NCI-H1417 treated with DMSO at 0.1 percent for 48 hours (cell line): ENCODE results near the gene TMEM44.

Source experiments
- DNase-seq: peaks from one replicate; lab custom pipeline; 2025; lab: John Stamatoyannopoulos, UW

The TMEM44 gene

DNA sequence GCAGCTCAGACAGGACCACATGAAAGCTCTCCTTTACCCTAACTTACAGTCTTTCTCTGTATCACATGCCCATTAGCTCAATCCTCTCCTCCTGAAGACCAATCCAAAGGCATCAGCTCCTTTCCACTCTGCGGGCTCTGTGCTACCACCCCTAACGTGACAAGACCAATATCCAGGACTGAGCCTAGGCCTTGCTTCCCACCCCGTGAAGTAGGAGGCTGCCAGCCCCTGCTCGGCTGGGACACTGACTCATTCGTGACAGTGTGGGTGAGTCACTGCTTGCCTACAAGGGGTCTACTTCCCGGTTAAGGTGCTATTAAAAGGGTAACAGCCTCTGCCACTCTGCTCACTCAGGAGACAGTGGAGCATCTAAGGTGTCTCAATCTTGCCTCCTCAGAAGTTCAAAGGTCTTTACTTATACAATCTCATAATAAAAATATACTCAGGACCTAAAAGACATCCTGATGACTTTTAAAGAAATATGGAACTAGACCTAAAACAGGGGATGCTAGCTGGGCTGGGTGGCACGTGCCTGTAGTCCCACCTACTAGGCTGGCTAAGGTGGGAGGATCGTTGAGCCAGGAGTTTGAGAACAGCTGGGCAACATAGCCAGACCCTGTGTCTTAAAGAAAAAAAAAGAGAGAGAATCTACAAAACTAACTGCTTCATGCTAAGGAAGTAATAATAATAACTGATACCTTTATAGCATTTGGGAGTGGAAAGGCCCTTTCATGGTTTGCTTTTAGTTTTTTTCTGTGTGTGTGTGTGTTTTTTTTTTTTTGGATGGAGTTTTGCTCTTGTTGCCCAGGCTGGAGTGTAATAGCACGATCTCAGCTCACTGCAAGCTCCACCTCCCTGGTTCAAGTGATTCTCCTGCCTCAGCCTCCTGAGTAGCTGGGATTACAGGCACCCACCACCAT is 55.0 kb downstream of the TMEM44 start:
- DNase-seq = no peak

GRCh38 chr3:194575484-194576210 is 57.6 kb downstream of the TMEM44 start:
- DNase-seq = no peak

GRCh38 chr3:194574639-194575483 is 58.4 kb downstream of the TMEM44 start:
- DNase-seq = no peak

DNA sequence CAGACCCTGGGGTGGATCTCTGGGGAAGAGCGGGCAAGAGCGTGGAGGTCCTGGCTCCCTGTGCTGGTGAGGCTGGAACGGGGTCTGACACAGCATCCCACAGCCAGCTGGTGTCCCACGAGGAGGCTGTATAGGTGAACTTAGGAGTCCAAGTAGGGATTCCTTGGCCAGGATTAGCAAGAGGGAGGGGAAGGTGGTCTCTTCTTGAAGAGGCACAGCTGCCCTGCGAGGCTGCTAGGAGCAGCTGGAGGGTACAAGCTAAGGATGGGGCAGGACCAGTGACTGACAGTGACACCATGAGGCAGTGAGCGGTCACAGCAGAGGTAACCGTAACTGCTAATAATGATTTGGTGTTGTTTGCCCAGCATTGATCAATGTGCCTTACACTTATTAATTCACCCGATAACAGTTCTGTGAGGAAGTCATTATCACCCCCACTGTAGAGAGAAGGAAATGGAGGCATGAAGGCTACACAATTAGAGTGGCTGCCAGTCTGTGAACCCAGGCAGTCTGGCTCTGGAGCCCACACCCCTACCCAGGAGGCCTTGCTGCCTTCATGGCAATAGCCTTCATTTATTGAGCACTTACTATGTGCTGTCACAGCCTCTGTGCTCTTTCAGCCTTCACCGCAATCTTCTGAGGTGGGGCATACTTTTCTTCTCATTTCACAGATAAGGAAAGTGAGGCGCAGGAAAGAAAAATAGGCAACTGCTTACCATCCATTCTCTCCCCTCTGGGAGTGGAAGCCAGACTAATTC is 59.4 kb downstream of the TMEM44 start:
- DNase-seq = no peak

DNA sequence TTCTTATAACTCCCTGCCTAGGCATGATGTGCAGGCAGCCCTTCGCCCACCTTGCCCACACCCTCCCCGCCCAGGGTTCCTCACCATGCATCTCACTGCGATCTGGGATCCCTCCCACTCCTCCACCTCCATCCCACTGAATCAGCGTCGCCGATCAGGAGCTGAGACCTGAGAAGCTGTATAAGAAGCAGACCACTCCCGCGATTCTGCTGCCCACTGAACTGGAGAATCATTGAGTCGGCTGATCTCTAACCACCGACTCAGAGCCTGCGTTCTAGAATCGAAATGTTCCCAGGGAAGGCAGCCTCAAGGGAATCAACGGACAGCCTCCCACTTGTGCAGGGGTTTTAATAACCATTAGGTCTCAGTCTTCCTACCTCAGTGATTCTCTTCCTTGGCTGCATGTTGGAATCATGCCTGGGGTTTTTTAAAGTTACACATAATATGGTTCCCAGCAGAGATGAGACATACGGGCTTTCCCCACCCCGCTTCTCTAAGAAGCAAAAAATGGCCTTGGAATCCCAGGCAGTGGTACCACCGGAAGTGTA is 60.2 kb downstream of the TMEM44 start:
- DNase-seq = no peak

DNA sequence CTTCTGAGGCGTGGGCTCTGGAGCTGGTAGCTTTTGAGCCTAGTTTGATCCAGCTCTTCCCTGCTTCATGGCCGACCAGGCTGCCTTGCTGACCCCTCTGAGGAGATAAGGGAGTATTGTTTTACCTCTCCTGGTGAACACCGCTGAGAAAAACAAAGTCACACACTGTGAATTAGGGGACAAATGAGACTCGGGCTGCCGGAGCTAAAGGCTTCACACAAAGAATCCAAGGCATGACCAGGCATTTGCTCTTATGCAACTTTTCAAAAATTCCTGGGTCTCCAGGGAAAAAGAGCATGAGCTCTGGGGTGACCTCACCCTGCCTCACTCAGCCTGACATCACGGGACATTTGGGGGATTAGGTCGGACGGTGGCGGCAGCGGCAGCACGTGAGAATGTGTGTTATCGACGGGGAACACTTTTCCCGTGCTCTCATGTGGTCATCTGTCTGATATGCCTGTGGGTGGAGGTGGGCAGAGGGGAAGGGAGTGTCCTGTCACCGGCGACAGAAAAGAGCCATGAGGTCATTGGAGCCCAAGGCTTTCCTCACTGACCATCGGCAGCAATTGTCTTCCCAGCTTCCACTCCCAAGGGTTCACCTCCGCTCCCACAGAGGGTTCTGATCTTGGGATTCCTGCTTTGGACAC is 61.0 kb downstream of the TMEM44 start:
- DNase-seq = no peak

DNA sequence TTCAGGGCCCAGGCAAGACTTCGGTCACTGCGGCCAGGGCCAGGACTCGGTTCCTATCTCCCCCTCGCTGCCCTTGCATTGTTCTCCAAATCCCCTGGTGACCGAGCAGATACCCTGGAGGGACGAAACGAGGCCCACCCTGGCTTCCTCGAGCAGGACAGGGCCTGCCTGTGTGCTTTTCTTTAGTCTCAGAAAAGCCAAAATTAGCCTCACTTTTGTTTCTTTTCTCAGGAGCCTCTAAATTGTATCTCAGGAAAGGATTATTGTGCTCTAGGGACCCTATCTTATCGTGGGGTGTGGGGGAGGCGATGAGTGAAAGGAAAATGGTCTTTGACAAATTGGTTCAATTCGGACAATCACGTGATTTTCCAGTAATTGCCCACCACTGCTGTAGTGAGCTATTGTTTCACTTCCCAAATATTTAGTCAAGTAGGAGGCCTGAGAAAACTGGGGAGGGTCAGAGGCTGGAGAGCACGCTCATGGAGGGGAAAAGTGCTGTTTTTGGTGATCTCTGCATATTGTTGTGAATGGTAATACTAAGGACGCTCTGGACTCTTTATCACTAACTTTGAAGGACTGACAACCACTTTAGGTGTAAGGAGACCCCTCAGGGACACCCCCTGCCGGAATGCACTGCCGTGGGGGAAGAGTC is 61.6 kb downstream of the TMEM44 start:
- DNase-seq = no peak

DNA sequence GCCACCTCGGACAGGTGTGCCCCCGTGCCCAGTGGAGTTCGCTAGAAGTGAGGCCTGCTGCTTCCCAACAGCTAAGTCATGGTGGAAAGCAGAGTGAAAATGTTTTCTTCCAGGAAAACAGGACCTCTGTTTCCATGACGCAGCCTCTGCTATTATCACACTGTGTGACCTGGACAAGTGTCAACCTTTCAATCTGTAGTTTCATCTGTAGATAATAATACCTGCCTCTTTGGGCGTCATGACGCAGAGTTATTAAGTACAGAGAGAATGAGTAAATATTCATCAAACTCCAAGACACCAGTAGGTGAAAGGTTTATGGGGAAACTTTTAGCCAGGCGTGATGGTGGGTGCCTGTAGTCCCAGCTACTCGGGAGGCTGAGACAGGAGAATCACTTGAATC is 62.3 kb downstream of the TMEM44 start:
- no peak for DNase-seq

DNA sequence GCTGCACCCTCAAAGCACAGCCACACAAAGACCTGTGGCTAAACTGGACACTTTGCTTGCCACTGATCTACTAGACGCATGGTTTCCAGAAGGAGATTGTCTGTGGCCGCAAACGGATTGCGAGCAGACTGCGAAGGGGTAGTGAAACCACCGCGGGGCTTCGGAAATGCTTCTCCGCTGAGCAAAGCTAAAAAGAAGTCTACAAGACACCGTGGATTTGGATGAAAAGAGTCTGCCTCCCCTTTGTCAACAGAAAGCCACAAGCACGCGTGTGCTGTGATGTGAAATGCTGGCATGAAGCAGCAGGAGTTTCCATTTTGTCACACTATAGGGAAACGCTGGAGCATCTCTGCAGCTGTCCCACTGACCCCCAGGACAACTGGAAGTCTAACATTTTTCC is 63.0 kb downstream of the TMEM44 start:
- DNase-seq = no peak

DNA sequence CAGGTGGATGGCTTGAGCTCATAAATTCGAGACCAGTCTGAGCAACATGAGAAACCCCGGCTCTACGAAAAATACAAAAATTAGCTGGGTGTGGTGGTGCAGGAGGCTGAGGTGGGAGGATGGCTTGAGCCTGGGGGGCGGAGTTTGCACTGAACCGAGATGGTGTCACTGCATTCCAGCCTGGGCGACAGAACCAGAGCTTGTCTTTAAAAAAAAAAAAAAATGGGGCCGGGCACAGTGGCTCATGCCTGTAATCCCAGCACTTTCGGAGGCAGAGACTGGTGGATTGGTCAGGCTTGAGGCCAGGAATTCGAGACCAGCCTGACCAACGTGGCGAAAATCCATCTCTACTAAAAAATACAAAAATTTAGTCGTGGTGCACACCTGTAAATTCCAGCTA is 64.0 kb downstream of the TMEM44 start:
- DNase-seq = no peak

- DNase-seq = no peak
Measured at GRCh38 chr3:194565597-194566190, 67.5 kb downstream of the TMEM44 start.

DNA sequence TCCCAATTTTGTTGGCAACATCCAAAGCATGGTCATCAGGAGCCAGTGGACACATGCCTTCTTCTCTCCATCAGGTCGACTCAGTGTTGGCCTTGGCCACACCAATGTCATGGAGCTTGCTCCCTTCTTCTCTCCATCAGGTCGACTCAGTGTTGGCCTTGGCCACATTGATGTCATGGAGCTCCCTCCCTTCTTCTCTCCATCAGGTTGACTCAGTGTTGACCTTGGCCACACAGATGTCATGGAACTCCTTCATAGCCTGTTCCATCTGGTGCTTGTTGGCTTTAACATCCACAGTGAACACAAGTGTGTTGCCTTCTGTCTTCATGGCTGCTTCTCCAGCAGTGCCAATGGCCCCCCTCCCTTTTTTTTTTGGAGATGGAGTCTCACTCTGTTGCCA is 70.2 kb downstream of the TMEM44 start:
- DNase-seq = no peak

DNA sequence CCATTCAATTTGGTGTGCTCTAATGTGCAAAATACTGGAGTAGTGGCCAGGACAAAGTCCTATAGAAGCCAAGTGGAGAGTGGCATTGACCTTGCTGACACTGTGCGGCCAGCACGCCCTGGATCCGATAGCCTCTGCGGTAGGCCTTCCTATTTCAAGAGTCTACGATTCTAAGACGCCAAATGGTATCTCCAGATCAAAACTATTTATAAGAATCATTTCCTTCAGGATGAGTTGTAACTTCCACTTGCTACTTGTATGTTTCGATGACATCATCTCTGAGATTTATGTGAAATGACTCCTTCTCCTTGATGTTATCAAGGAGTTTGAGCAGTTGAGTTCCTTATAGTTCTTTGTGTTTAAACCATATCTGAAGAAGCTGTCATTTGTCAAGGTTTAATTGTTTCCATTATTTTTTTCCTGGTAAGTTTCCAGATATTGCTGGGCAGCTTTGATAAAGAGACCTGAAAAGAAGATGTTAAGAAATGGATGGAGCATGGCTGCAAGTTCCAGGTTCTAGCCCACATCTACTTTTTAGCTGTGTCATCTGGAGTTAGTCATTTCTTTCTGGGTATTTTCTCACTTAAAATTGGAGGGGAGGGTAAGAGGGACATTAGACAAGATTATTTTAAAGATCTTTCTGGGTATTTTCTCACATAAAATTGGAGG is 71.8 kb downstream of the TMEM44 start:
- DNase-seq = no peak

- DNase-seq = no peak
Measured at GRCh38 chr3:194560047-194560446, 73.2 kb downstream of the TMEM44 start.

DNA sequence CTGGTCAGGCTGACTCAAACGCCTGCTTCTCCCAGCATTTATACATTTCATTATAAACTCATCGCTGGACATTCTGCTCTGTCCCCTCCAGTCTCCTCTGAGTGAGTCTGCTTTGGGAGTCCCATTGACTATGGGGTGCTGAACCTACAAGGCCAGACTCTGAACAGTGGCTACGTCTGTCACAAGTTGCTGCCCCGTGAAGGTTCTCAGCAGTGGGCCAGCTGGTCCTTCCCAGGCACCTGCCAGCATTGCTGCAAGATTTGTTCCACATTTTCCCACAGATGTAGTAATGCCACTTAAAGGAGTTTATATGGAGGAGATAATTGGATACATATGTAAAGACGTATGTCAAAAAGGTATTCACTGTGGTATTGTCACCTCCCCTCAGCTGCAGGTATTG is 73.7 kb downstream of the TMEM44 start:
- no peak for DNase-seq

- no peak for DNase-seq
Measured at GRCh38 chr3:194556086-194557056, 76.8 kb downstream of the TMEM44 start.

DNA sequence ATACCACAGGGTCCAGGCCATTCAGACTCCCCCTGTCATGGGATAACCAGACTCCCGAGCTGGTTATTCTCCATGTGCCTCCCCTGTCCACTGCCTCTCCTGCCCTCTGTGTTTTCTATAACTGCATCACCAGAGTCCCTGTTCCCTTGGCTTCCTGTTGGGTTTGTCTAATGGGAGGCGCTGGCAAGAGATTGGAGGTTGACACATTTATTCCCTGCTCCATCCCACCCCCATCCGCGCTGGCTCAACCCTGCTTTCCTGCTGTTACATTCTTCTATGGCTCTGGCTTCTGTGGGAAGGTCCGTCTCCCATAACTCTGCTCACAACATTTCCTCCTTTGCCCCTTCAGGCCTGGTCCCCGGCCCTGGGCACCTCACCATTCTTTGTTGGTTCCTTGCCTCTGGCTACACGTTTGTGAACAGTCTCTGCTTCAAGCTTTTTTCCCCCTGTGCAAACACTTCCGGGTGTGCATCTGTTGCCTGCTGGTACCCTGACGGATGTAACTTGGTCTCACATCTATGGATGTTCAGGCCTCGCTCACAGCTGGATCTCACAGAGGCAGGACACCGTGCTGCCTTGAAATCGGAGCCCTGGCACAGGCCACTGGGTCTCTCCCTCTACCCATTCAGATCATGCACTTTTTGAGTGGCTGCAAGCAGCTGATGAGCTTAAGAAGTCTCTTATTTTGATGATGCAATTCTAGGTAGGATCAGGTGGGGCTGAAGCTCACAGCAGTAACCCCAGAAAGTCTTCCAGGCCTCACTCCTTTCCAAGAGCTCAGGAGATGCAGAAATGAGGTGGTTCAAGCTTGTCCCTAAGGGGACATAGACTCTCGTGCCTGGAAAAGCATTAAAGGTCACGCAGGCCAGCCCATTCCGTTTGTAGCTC is 77.8 kb downstream of the TMEM44 start:
- no peak for DNase-seq
